Large intestine (tissue), 3 donors: ENCODE results near the gene FOXP1. TPM values are rescaled to one million over a fixed set of nuclear protein-coding genes. Genes with fewer than 3 reads are reported as not detected.
"Not testable (repeated sequence)": the region's sequence is repeated elsewhere in the genome, so short reads cannot be mapped to it uniquely, and the experiment has no call there.

Experiments
- DNase-seq, 2 donors: peaks; one replicate each; pipeline versions ENCODE4 v3.0.0 to v3.0.0-alpha.2; 2013
- H3K27ac ChIP-seq: one replicate; pipeline ENCODE4 v1.5.1; 2013; ENCODE audit warnings: low read length
- H3K27me3 ChIP-seq: 2 replicates; pipeline ENCODE4 v1.6.1; 2013; ENCODE audit warnings: low read length; ENCODE audit not compliant: control insufficient read depth, insufficient read depth
- H3K36me3 ChIP-seq: 2 replicates; pipeline ENCODE4 v1.6.1; 2013; ENCODE audit warnings: low read length; ENCODE audit not compliant: control insufficient read depth, insufficient read depth
- H3K4me1 ChIP-seq: one replicate; pipeline ENCODE4 v1.6.1; 2013; ENCODE audit warnings: low read length; ENCODE audit not compliant: control insufficient read depth, insufficient read depth
- H3K4me3 ChIP-seq: one replicate; pipeline ENCODE4 v1.5.1; 2013; ENCODE audit warnings: low read length
- H3K9me3 ChIP-seq: one replicate; pipeline ENCODE4 v1.6.1; 2013; ENCODE audit warnings: mild to moderate bottlenecking, low read depth, low read length, moderate library complexity; ENCODE audit not compliant: control insufficient read depth
- WGBS: methylation state at CpG from one replicate; pipeline ENCODE4 v1.1.5; 2013; ENCODE audit warnings: low lambda C conversion rate; ENCODE audit not compliant: insufficient coverage; 5-methylcytosine and 5-hydroxymethylcytosine counted together
- polyA plus RNA-seq: library from polyadenylated mRNA; unstranded; fragments of 120-200 nt; gene quantifications from one replicate; pipeline ENCODE4 v1.2.1, GENCODE V29; 2013

Gene FOXP1
- polyA plus RNA-seq, 1 donor, result 64.1 TPM

GRCh38 chr3:71435836-71436235 lies 147.7 kb downstream of the FOXP1 start:
- H3K36me3 ChIP-seq, H3K4me1 ChIP-seq, H3K4me3 ChIP-seq, H3K27ac ChIP-seq, H3K9me3 ChIP-seq, DNase-seq, H3K27me3 ChIP-seq: not testable (repeated sequence)
- WGBS, result no CpG with 5 or more reads among the region's 7 CpGs

- Histone ChIP-seq H3K36me3 (peaks cover 5% of the 10 kb centered on the region), H3K27me3 (no peaks in the 10 kb centered on the region), H3K9me3 (no peaks in the 10 kb centered on the region), H3K4me3 (no peak overlapping the region), H3K27ac (no peak overlapping the region), H3K4me1 (peaks cover 14% of the 10 kb centered on the region)
- 67% methylated on average over 1 of the region's 9 CpGs for WGBS
- DNase-seq, result no peak
Observed at GRCh38 chr3:71433631-71434030, 149.9 kb downstream of the FOXP1 start.

DNA sequence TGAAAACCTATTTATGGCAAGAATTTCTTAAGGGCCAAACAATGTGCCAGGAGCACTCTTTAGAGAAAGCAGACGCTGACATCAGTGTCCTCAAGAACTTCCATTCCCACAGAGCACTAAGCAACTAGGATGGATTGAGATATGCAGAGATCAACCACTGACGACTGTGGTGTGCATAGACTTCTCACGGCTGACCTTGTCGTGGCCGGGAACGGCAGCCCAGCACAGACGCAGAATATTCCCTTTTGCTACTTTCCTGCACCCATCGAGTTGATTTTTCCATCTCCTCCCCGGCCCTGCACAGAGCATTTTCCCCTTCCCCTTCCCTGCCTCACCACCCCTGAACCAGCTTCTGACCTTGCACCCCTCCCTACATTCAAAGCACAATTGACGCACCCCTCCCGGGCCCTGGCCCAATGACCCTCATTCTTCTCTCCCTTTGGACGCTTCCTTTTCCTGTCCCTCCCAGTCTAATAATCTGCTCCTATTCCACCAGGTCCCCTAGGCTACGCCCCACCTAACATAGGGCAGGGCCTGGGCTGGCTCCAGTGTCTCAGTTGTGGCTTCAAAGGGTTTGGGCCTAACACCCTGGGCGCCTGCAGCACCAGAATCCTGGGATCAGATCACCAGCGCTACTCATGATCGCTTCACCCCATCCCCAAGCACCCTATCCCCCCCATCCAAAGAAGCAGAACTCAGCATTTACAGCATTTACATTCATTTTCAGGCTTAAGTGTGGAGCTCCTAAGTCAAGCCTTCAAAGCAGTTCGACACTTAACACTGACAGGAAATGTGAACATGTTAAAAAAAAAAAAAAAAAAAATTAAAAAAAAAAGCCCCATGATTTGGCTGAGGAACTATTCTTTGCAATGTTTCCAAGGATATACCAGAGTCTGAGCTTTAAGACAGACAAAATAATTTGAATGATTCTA lies 151.2 kb downstream of the FOXP1 start:
- Histone ChIP-seq H3K27me3 (no peaks in the 10 kb centered on the region), H3K4me3 (no peak overlapping the region), H3K27ac (no peak overlapping the region), H3K9me3 (no peaks in the 10 kb centered on the region), H3K4me1 (peaks cover 22% of the 10 kb centered on the region), H3K36me3 (peaks cover 5% of the 10 kb centered on the region)
- no peak for DNase-seq
- WGBS, result 93% methylated on average over 2 of the region's 17 CpGs

DNA sequence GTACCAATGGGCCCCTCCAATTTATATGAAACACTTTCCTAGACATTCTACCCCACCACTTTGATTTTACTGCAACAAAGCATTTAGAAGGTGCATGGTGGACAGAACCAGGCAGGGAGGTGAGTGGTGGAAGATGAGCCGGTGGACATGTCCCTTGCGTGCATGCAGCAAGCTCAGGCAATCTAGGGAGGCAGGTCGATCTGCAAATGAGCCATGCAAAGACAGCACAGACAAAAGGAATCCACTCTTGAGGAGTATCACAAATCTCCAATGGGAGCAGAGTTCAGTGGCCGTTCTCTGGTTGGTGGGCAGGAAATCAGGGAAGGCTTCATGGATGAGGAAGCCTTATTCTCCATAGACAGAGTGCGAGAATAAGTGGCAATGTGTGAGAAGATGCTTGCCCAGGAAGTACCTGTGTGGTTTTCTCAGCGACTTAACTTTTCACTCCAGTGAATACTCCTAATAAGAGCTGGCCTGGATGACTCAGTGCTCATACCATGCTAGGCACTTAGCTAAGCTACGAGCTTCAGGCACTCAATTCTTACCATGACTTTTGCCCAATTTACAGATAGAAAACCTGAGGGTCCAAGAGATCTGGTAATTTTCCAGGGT lies 152.5 kb downstream of the FOXP1 start:
- Histone ChIP-seq H3K36me3 (no peaks in the 10 kb centered on the region), H3K4me1 (peaks cover 22% of the 10 kb centered on the region), H3K9me3 (no peaks in the 10 kb centered on the region), H3K27me3 (no peaks in the 10 kb centered on the region), H3K27ac (no peak overlapping the region), H3K4me3 (no peak overlapping the region)
- no CpG with 5 or more reads among the region's 7 CpGs for WGBS
- no peak for DNase-seq

GRCh38 chr3:71429597-71429988 lies 153.9 kb downstream of the FOXP1 start:
- H3K9me3 ChIP-seq, result no peaks in the 10 kb centered on the region
- no peak for DNase-seq
- H3K27ac ChIP-seq, result no peak overlapping the region
- no peak overlapping the region for H3K4me3 ChIP-seq
- no peaks in the 10 kb centered on the region for H3K36me3 ChIP-seq
- H3K27me3 ChIP-seq, result no peaks in the 10 kb centered on the region
- WGBS, result 96% methylated on average over 4 of the region's 5 CpGs
- peaks cover 22% of the 10 kb centered on the region for H3K4me1 ChIP-seq

- H3K36me3 ChIP-seq, result no peaks in the 10 kb centered on the region
- no peaks in the 10 kb centered on the region for H3K9me3 ChIP-seq
- peak overlapping the region; percentile 19 for H3K4me3 ChIP-seq
- H3K27ac ChIP-seq, result peak overlapping the region; percentile 17
- peak in 1 of 2 donors; percentile 73 for DNase-seq
- no CpG with 5 or more reads among the region's 17 CpGs for WGBS
- H3K27me3 ChIP-seq, result no peaks in the 10 kb centered on the region
- peaks cover 17% of the 10 kb centered on the region for H3K4me1 ChIP-seq
Observed at GRCh38 chr3:71428841-71429596, 154.5 kb downstream of the FOXP1 start.

- no peaks in the 10 kb centered on the region for H3K27me3 ChIP-seq
- no peak overlapping the region for H3K4me3 ChIP-seq
- DNase-seq, result no peak
- peaks cover 21% of the 10 kb centered on the region for H3K4me1 ChIP-seq
- no peaks in the 10 kb centered on the region for H3K36me3 ChIP-seq
- no CpG with 5 or more reads among the region's 2 CpGs for WGBS
- no peaks in the 10 kb centered on the region for H3K9me3 ChIP-seq
- no peak overlapping the region for H3K27ac ChIP-seq
Observed at GRCh38 chr3:71425491-71426071, 157.9 kb downstream of the FOXP1 start.

- H3K9me3 ChIP-seq, result no peaks in the 10 kb centered on the region
- H3K36me3 ChIP-seq, result no peaks in the 10 kb centered on the region
- WGBS, result no CpG with 5 or more reads among the region's 12 CpGs
- H3K4me1 ChIP-seq, result peaks cover 12% of the 10 kb centered on the region
- H3K4me3 ChIP-seq, result no peak overlapping the region
- no peaks in the 10 kb centered on the region for H3K27me3 ChIP-seq
- no peak overlapping the region for H3K27ac ChIP-seq
- peak in 1 of 2 donors; percentile 47 for DNase-seq
Observed at GRCh38 chr3:71423151-71423906, 160.2 kb downstream of the FOXP1 start.

DNA sequence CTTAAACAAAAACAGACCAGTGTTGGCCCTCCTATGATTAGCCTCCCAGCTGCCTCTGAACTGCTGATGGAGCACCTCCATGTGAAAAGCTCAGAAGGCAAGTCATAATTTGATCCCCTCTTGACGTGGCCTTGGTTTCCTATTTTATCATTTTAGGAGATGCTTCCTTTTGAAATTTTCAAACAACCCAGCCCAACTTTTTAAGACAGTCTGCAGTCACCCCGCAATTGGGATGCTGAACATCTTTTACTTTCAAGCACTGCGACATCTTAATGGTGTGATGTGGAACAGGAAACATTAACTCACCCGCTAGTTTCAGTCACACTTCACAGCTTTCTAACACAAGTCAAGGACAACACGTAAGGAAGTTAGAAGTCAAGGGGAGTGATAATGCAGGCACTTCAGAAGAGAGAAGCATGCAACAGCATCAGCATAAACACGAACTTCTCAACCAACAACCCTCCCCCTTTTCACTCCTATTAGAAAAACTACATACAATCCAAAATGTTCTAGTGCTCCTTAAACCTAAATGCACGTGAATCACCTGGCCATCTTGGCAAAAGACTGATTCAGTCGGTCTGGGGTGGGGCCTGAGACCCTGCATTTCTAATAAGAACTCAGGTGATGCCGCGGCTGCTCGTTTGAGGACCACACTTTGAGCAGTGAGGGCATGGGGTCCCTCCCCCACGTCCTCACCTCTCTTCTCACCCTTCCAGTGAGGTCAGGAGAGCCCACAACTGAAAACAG lies 161.5 kb downstream of the FOXP1 start:
- H3K27ac ChIP-seq, result no peak overlapping the region
- H3K9me3 ChIP-seq, result no peaks in the 10 kb centered on the region
- 80% methylated on average over 1 of the region's 12 CpGs for WGBS
- no peak for DNase-seq
- H3K4me1 ChIP-seq, result peaks cover 7% of the 10 kb centered on the region
- H3K36me3 ChIP-seq, result no peaks in the 10 kb centered on the region
- no peak overlapping the region for H3K4me3 ChIP-seq
- H3K27me3 ChIP-seq, result no peaks in the 10 kb centered on the region
